ENCODE data around the gene SKOR2.
"Not testable (repeated sequence)": the region's sequence is repeated elsewhere in the genome, so short reads cannot be mapped to it uniquely, and the experiment has no call there.

SKOR2 gene

DNA sequence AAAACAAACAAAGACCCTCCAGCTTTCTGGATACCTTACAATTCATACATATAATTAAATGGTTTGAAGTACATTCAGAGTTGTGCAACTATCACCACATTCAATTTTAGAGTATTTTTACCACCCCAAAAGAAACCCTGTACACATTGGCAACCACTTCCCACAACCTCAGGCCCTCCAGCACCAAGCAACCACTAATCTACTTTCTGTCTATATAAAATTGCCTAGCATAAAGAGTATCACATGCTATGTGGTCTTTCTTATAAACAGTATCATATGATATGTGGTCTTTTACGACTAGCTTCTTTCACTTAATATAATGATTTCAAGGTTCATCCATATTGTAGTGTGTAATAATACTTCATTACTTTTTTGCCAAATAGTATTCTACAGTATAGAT lies 82.5 kb downstream of the SKOR2 start:
- no peak for TF ChIP-seq CTCF (IDR thresholded peaks at IDR 0.05; ENCODE audit: low read depth, low read length)
- no peak overlapping the region for H3K4me3 ChIP-seq (ENCODE audit: low read depth, low read length)
- in situ Hi-C loops (cut with HindIII; ENCODE audit: low sequenced_read_pairs), result no loop called here
- DNase-seq (ENCODE audit: low read depth, low spot score), result no peak

DNA sequence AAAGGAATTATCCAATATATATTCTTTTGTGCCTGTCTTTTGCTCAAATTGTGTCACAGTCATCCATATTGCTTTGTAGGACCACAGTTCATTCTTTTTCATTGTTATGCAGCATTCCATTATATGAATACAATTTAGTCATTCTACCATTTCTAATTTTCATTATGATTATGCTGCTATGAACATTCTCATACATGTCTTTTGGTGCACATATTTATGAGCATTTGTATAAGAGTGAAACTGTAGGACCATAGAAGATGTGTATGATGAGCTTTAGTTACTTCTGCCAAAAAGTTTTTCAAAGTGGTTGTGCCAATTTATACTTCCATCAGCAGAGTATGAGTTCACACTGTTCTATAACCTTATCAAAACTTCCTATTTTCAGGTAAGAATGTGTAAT lies 83.0 kb downstream of the SKOR2 start:
- DNase-seq (ENCODE audit: low read depth, low spot score), result no peak
- in situ Hi-C loops (cut with HindIII; ENCODE audit: low sequenced_read_pairs), result no loop called here
- no peak for TF ChIP-seq CTCF (IDR thresholded peaks at IDR 0.05; ENCODE audit: low read depth, low read length)
- no peak overlapping the region for H3K4me3 ChIP-seq (ENCODE audit: low read depth, low read length)

- in situ Hi-C loops (cut with HindIII; ENCODE audit: low sequenced_read_pairs), result no loop called here
- no peak for DNase-seq (ENCODE audit: low read depth, low spot score)
- TF ChIP-seq CTCF (IDR thresholded peaks at IDR 0.05; ENCODE audit: low read depth, low read length), result no peak
These were observed 85.2 kb downstream of the SKOR2 start for GRCh38 chr18:47166294-47166693.

GRCh38 chr18:47163241-47163640 lies 88.2 kb downstream of the SKOR2 start:
- no peak for TF ChIP-seq CTCF (IDR thresholded peaks at IDR 0.05; ENCODE audit: low read depth, low read length)
- H3K4me3 ChIP-seq (ENCODE audit: low read depth, low read length), result no peak overlapping the region
- in situ Hi-C loops (cut with HindIII; ENCODE audit: low sequenced_read_pairs), result no loop called here
- peak; percentile 38 for DNase-seq (ENCODE audit: low read depth, low spot score)

More at GRCh38 chr18:47166294-47166693, 85.2 kb downstream of the SKOR2 start:
- no peak overlapping the region for H3K4me3 ChIP-seq (ENCODE audit: low read depth, low read length)

DNA sequence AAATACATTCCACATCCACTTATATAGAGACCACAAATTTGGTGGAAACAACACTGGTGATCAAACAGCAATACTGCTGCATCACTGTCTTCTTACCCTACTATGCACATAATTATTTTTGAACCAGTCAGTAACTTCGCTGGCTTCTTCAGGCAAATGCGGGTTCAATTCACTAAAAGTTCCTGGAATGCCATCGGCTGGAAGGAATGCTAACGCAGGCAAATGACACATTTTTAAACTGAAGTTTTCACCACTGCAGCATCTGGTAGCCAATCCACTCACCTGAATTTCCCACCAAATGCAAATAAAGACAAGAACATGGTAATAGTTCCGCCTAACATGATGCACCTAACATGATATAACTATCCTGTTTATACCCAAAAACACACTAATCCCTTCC lies 91.2 kb downstream of the SKOR2 start:
- no peak for DNase-seq (ENCODE audit: low read depth, low spot score)
- no peak overlapping the region for H3K4me3 ChIP-seq (ENCODE audit: low read depth, low read length)
- no peak for TF ChIP-seq CTCF (IDR thresholded peaks at IDR 0.05; ENCODE audit: low read depth, low read length)
- in situ Hi-C loops (cut with HindIII; ENCODE audit: low sequenced_read_pairs), result no loop called here

DNA sequence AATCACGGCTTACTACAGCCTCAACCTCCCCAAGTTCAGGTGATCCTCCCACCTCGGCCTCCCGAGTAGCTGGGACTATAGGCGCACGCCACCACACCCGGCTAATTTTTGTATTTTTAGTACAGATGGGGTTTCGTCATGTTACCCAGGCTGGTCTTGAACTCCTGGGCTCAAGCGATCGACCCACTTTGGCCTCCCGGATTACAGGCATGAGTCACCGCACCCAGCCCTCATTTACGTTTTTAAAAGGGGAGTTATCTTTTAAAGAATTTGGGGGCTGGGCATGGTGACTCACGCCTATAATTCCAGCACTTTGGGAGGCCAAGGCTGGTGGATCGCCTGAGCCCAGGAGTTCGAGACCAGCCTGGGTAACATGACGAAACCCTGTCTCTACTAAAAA lies 93.1 kb downstream of the SKOR2 start:
- in situ Hi-C loops (cut with HindIII; ENCODE audit: low sequenced_read_pairs); H3K4me3 ChIP-seq (ENCODE audit: low read depth, low read length): not testable (repeated sequence)
- DNase-seq (ENCODE audit: low read depth, low spot score), result peak; percentile 27
